Mesodermal cell (in vitro differentiated cells): ENCODE data around the gene SGCE.

Source experiments
- H3K27ac ChIP-seq: 2 replicates; pipeline ENCODE4 v1.7.0; 2013; ENCODE audit warnings: mild to moderate bottlenecking, low read depth, low read length, moderate library complexity; ENCODE audit not compliant: severe bottlenecking
- H3K36me3 ChIP-seq: 2 replicates; pipeline ENCODE4 v1.7.1; 2013; ENCODE audit warnings: mild to moderate bottlenecking, low read length, moderate library complexity; ENCODE audit not compliant: control insufficient read depth, insufficient read depth
- H3K4me1 ChIP-seq: one replicate; pipeline ENCODE4 v1.7.1; 2013; ENCODE audit warnings: mild to moderate bottlenecking, low read length; ENCODE audit not compliant: insufficient read depth, control insufficient read depth, poor library complexity, severe bottlenecking
- H3K4me3 ChIP-seq: 2 replicates; pipeline ENCODE4 v1.7.0; 2013; ENCODE audit warnings: low read length, control low read depth, mild to moderate bottlenecking; ENCODE audit not compliant: insufficient read depth, poor library complexity, severe bottlenecking; ENCODE audit errors: extremely low read depth
- H3K9me3 ChIP-seq: 2 replicates; pipeline ENCODE4 v1.7.1; 2013; ENCODE audit warnings: mild to moderate bottlenecking, low read length, moderate library complexity; ENCODE audit not compliant: control insufficient read depth
- WGBS, 2 experiments: methylation state at CpG; one replicate each; pipeline ENCODE4 v1.1.5; 2013; ENCODE audit warnings: missing lambda C conversion rate in 2 of 2; ENCODE audit not compliant: insufficient coverage in 2 of 2; 5-methylcytosine and 5-hydroxymethylcytosine counted together

Gene SGCE

GRCh38 chr7:94575646-94576045, 80.3 kb downstream of the SGCE start:
- Histone ChIP-seq H3K27ac (no peak overlapping the region), H3K4me3 (no peak overlapping the region), H3K36me3 (peaks cover 3% of the 10 kb centered on the region), H3K4me1 (no peaks in the 10 kb centered on the region), H3K9me3 (peaks cover 6% of the 10 kb centered on the region)
- 83% methylated on average over 1 of the region's 2 CpGs; no CpG with 5 or more reads in 1 of the 2 experiments for WGBS, 2 experiments

DNA sequence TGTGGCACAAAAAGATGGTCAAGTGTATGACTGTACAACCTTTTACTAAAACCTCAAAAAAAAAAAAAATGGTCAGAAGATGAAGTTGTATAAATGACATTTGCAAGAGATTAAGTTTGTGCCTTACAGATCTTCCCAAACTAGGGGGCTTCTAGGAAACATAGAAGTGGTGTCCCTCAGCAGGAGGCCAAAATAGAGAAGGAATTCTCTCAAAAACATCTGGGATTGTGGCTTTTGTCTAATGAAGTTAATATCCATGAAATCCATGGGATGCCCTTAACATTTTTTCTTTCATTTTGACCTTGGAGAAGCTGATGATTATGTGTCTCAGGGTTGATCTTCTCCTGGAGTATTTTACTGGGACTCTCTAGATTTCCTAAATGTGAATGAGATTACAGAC, 84.1 kb downstream of the SGCE start:
- Histone ChIP-seq H3K9me3 (peaks cover 6% of the 10 kb centered on the region), H3K36me3 (peaks cover 3% of the 10 kb centered on the region), H3K4me1 (no peaks in the 10 kb centered on the region), H3K27ac (no peak overlapping the region), H3K4me3 (no peak overlapping the region)

- Histone ChIP-seq H3K9me3 (no peaks in the 10 kb centered on the region), H3K4me3 (no peak overlapping the region), H3K27ac (no peak overlapping the region), H3K4me1 (peaks cover under 1% of the 10 kb centered on the region), H3K36me3 (peaks cover 3% of the 10 kb centered on the region)
Measured at GRCh38 chr7:94567396-94567795, 88.5 kb downstream of the SGCE start.

- H3K27ac ChIP-seq, result no peak overlapping the region
- H3K4me1 ChIP-seq, result peaks cover 7% of the 10 kb centered on the region
- peaks cover 3% of the 10 kb centered on the region for H3K36me3 ChIP-seq
- H3K4me3 ChIP-seq, result no peak overlapping the region
- WGBS, 2 experiments, result 88 to 91% methylated on average over 2 to 4 of the region's 4 CpGs
- no peaks in the 10 kb centered on the region for H3K9me3 ChIP-seq
Measured at GRCh38 chr7:94565247-94565894, 90.6 kb downstream of the SGCE start.

- 94 to 95% methylated on average over 3 of the region's 3 CpGs for WGBS, 2 experiments
- peaks cover 7% of the 10 kb centered on the region for H3K36me3 ChIP-seq
- peaks cover 7% of the 10 kb centered on the region for H3K4me1 ChIP-seq
- H3K9me3 ChIP-seq, result no peaks in the 10 kb centered on the region
- H3K4me3 ChIP-seq, result no peak overlapping the region
- H3K27ac ChIP-seq, result no peak overlapping the region
Measured at GRCh38 chr7:94562525-94562924, 93.4 kb downstream of the SGCE start.

- no peak overlapping the region for H3K4me3 ChIP-seq
- H3K4me1 ChIP-seq, result peaks cover 7% of the 10 kb centered on the region
- H3K36me3 ChIP-seq, result peaks cover 7% of the 10 kb centered on the region
- no CpG with 5 or more reads among the region's 2 CpGs for whole genome bisulfite sequencing, 2 experiments
- H3K27ac ChIP-seq, result no peak overlapping the region
- no peaks in the 10 kb centered on the region for H3K9me3 ChIP-seq
Measured at GRCh38 chr7:94561841-94562514, 94.0 kb downstream of the SGCE start.

DNA sequence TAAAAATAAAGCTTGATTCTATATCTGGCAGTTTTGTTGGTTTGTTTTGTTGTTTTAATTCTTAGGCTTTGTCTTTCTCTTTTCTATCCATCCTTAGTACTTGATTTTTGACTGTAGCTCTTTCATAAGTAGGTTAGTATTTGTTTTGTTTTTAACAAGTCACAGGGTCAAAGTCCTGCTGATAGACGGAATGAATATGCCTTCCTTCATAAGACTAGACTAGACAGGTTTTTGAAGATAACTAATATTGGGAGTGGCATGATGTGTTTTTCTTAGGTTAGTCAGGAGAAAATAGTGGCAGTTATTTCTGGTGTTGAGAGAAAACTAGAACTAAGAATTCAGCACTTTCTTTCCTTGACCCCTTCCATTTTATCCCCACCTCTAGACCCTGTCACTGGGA, 96.0 kb downstream of the SGCE start:
- peaks cover 7% of the 10 kb centered on the region for H3K36me3 ChIP-seq
- H3K27ac ChIP-seq, result no peak overlapping the region
- H3K4me3 ChIP-seq, result no peak overlapping the region
- 100% methylated on average over 1 of the region's 1 CpG; no CpG with 5 or more reads in 1 of the 2 experiments for WGBS, 2 experiments
- H3K9me3 ChIP-seq, result no peaks in the 10 kb centered on the region
- H3K4me1 ChIP-seq, result peaks cover 7% of the 10 kb centered on the region

DNA sequence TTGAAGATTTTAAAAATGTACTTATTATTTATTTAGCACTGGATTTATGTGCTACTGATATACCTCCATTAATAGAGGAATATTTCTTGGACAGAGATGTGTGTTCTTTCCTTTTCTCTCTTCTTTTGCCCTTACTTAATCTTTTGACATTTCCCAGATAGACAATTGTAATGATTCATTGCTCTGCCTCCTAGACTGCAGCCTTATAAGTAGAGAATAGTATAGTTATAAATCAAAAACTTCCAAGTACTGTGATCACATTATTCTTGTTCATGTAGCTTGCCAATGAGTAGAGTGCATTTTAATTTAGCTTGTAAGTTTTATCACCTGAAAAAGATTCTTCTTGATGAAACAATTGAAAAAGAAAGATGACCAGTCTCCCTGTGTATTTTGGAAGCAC, 98.7 kb downstream of the SGCE start:
- Histone ChIP-seq H3K27ac (no peak overlapping the region), H3K36me3 (peaks cover 18% of the 10 kb centered on the region), H3K4me3 (no peak overlapping the region), H3K9me3 (no peaks in the 10 kb centered on the region), H3K4me1 (peaks cover 5% of the 10 kb centered on the region)

- H3K4me1 ChIP-seq, result no peaks in the 10 kb centered on the region
- no peak overlapping the region for H3K4me3 ChIP-seq
- H3K36me3 ChIP-seq, result peaks cover 23% of the 10 kb centered on the region
- 83 to 100% methylated on average over 1 of the region's 2 CpGs for WGBS, 2 experiments
- no peak overlapping the region for H3K27ac ChIP-seq
- no peaks in the 10 kb centered on the region for H3K9me3 ChIP-seq
Measured at GRCh38 chr7:94556028-94556427, 99.9 kb downstream of the SGCE start.

GRCh38 chr7:94547126-94547525, 108.8 kb downstream of the SGCE start:
- H3K4me3 ChIP-seq, result no peak overlapping the region
- H3K27ac ChIP-seq, result no peak overlapping the region
- peaks cover 20% of the 10 kb centered on the region for H3K36me3 ChIP-seq
- no peaks in the 10 kb centered on the region for H3K4me1 ChIP-seq
- WGBS, 2 experiments, result no CpG with 5 or more reads among the region's 1 CpG
- no peaks in the 10 kb centered on the region for H3K9me3 ChIP-seq

- WGBS, 2 experiments, result 100% methylated on average over 1 of the region's 1 CpG
- Histone ChIP-seq H3K36me3 (peaks cover 18% of the 10 kb centered on the region), H3K4me1 (no peaks in the 10 kb centered on the region), H3K4me3 (no peak overlapping the region), H3K9me3 (no peaks in the 10 kb centered on the region), H3K27ac (no peak overlapping the region)
Measured at GRCh38 chr7:94540428-94540827, 115.5 kb downstream of the SGCE start.
